HCT116 (cell line): ENCODE measurements around the gene TMEM260.

Source experiments
- CBX3 ChIP-seq: IDR thresholded peaks from 2 replicates; pipeline ENCODE4 v1.6.1; 2012; ENCODE audit warnings: low read depth
- CEBPB ChIP-seq: IDR thresholded peaks from 2 replicates; pipeline ENCODE4 v1.6.1; 2012; ENCODE audit warnings: low read depth
- EZH2phosphoT487 ChIP-seq: fragments of 200-600 bp; IDR thresholded peaks from 2 replicates; pipeline ENCODE4 v1.6.1; 2018; ENCODE audit warnings: antibody characterized with exemption, borderline replicate concordance
- POLR2A ChIP-seq: IDR thresholded peaks from 2 replicates; pipeline ENCODE4 v1.7.0; 2011; ENCODE audit warnings: borderline replicate concordance; ENCODE audit not compliant: insufficient read depth, insufficient read length; ENCODE audit errors: extremely low read depth
- RAD21 ChIP-seq: IDR thresholded peaks from 2 replicates; pipeline ENCODE4 v1.6.1; 2012; ENCODE audit warnings: low read depth, mild to moderate bottlenecking
- SP1 ChIP-seq: IDR thresholded peaks from 2 replicates; pipeline ENCODE4 v1.6.1; 2012; ENCODE audit warnings: low read depth
- TF ChIP-seq, protein P1 (sequence below), 3 experiments: fragments of 200-600 bp in 1 of 3; sonication (generic) in 1 of 3; IDR thresholded peaks in 2 of 3; conservative IDR thresholded peaks in 1 of 3; 2 replicates each; pipeline ENCODE4 v1.5.1; 2012 to 2017; ENCODE audit warnings: low read depth in 2 of 3, low read length in 2 of 3, antibody characterized with exemption in 1 of 3, borderline replicate concordance in 1 of 3, control low read depth in 1 of 3, mild to moderate bottlenecking in 1 of 3, mixed read lengths in 1 of 3, mixed run types in 1 of 3, moderate library complexity in 1 of 3; ENCODE audit not compliant: insufficient read depth in 1 of 3
- TF ChIP-seq, protein P2 (sequence below): IDR thresholded peaks from 2 replicates; pipeline ENCODE4 v1.6.1; 2012; ENCODE audit warnings: low read depth
- TF ChIP-seq, protein P3 (sequence below): IDR thresholded peaks from 2 replicates; pipeline ENCODE4 v1.6.1; 2012
- TF ChIP-seq, protein P4 (sequence below): IDR thresholded peaks from 2 replicates; pipeline ENCODE4 v1.6.1; 2011; ENCODE audit warnings: mild to moderate bottlenecking, low read length, moderate library complexity; ENCODE audit not compliant: insufficient replicate concordance; ENCODE audit errors: extremely low read depth

DNA sequence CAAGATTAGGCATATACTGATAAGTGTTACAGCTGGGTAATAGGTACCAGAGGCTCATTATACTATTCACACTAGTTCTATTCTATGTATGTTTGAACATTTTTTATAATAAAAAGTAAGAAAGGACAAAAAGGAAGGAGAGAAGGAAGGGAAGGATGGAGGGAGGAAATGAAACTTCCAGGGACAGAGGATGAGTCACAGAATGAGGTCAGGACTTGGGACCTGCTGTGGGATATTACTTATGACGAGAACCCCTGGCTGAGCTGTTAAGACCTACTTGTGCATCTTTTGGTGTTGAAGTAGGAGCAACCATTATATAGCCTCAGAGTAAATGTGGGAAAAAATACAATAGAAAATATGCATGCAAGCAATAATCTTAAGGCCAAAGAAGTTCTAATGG, 16.7 kb upstream of the TMEM260 start:
- TF ChIP-seq, protein P1, sequence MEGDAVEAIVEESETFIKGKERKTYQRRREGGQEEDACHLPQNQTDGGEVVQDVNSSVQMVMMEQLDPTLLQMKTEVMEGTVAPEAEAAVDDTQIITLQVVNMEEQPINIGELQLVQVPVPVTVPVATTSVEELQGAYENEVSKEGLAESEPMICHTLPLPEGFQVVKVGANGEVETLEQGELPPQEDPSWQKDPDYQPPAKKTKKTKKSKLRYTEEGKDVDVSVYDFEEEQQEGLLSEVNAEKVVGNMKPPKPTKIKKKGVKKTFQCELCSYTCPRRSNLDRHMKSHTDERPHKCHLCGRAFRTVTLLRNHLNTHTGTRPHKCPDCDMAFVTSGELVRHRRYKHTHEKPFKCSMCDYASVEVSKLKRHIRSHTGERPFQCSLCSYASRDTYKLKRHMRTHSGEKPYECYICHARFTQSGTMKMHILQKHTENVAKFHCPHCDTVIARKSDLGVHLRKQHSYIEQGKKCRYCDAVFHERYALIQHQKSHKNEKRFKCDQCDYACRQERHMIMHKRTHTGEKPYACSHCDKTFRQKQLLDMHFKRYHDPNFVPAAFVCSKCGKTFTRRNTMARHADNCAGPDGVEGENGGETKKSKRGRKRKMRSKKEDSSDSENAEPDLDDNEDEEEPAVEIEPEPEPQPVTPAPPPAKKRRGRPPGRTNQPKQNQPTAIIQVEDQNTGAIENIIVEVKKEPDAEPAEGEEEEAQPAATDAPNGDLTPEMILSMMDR (IDR thresholded peaks at IDR 0.05 in 2 of 3, conservative IDR thresholded peaks at IDR 0.05 in 1 of 3; ENCODE audit: borderline replicate concordance in 1 of 3, insufficient read depth in 1 of 3, low read depth in 2 of 3, low read length in 2 of 3) = no peak
- TF ChIP-seq, protein P2, sequence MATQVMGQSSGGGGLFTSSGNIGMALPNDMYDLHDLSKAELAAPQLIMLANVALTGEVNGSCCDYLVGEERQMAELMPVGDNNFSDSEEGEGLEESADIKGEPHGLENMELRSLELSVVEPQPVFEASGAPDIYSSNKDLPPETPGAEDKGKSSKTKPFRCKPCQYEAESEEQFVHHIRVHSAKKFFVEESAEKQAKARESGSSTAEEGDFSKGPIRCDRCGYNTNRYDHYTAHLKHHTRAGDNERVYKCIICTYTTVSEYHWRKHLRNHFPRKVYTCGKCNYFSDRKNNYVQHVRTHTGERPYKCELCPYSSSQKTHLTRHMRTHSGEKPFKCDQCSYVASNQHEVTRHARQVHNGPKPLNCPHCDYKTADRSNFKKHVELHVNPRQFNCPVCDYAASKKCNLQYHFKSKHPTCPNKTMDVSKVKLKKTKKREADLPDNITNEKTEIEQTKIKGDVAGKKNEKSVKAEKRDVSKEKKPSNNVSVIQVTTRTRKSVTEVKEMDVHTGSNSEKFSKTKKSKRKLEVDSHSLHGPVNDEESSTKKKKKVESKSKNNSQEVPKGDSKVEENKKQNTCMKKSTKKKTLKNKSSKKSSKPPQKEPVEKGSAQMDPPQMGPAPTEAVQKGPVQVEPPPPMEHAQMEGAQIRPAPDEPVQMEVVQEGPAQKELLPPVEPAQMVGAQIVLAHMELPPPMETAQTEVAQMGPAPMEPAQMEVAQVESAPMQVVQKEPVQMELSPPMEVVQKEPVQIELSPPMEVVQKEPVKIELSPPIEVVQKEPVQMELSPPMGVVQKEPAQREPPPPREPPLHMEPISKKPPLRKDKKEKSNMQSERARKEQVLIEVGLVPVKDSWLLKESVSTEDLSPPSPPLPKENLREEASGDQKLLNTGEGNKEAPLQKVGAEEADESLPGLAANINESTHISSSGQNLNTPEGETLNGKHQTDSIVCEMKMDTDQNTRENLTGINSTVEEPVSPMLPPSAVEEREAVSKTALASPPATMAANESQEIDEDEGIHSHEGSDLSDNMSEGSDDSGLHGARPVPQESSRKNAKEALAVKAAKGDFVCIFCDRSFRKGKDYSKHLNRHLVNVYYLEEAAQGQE = no peak
- TF ChIP-seq POLR2A (no peak), RAD21 (no peak), CBX3 (no peak), SP1 (no peak), CEBPB (no peak), EZH2phosphoT487 (no peak)
- TF ChIP-seq, protein P3, sequence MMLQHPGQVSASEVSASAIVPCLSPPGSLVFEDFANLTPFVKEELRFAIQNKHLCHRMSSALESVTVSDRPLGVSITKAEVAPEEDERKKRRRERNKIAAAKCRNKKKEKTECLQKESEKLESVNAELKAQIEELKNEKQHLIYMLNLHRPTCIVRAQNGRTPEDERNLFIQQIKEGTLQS = no peak
- TF ChIP-seq, protein P4, sequence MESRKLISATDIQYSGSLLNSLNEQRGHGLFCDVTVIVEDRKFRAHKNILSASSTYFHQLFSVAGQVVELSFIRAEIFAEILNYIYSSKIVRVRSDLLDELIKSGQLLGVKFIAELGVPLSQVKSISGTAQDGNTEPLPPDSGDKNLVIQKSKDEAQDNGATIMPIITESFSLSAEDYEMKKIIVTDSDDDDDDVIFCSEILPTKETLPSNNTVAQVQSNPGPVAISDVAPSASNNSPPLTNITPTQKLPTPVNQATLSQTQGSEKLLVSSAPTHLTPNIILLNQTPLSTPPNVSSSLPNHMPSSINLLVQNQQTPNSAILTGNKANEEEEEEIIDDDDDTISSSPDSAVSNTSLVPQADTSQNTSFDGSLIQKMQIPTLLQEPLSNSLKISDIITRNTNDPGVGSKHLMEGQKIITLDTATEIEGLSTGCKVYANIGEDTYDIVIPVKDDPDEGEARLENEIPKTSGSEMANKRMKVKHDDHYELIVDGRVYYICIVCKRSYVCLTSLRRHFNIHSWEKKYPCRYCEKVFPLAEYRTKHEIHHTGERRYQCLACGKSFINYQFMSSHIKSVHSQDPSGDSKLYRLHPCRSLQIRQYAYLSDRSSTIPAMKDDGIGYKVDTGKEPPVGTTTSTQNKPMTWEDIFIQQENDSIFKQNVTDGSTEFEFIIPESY = no peak
